ENCODE results near the gene SLC35B1.

The SLC35B1 gene

GRCh38 chr17:49670002-49670401 lies 37.8 kb downstream of the SLC35B1 start:
- DNase-seq: no peak

DNA sequence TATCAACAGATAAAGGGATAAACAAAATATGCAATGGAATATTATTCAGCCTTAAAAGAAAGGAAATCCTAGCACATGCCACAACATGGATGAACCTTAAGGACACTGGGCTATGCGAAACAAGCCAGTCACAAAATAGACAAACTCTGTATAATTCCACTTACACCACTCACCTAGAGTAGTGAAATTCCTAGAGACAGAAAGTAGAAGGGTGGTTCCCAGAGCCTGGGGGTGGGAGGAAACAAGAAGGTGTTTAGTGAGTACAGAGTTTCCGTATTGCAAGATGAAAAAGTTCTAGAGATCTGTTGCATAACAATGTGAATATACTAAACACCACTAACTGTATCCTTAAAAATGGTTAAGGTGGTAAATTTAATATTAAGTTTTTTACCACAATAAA lies 39.9 kb downstream of the SLC35B1 start:
- DNase-seq: no peak

- DNase-seq: no peak
Measured at GRCh38 chr17:49664706-49665211, 43.0 kb downstream of the SLC35B1 start.

GRCh38 chr17:49659661-49660382 lies 47.9 kb downstream of the SLC35B1 start:
- DNase-seq: no peak

- no peak for DNase-seq
Measured at GRCh38 chr17:49656247-49656646, 51.5 kb downstream of the SLC35B1 start.
